Testis (tissue), 2 donors: Measurements from ENCODE around the gene PLRG1.

Experiments
- POLR2A ChIP-seq: fragments of 450-650 bp; IDR thresholded peaks from one replicate; pipeline ENCODE4 v1.6.1; 2017; ENCODE audit warnings: antibody characterized with exemption, mild to moderate bottlenecking, moderate library complexity
- TF ChIP-seq, protein P1 (sequence below), 3 experiments: fragments of 450-650 bp in 2 of 3; fragments of 200-600 bp in 1 of 3; sonication (generic) in 1 of 3; IDR thresholded peaks; one replicate each; pipeline ENCODE4 v1.5.1; 2016 to 2019; ENCODE audit warnings: antibody characterized with exemption in 3 of 3, mild to moderate bottlenecking in 2 of 3, moderate library complexity in 1 of 3

DNA sequence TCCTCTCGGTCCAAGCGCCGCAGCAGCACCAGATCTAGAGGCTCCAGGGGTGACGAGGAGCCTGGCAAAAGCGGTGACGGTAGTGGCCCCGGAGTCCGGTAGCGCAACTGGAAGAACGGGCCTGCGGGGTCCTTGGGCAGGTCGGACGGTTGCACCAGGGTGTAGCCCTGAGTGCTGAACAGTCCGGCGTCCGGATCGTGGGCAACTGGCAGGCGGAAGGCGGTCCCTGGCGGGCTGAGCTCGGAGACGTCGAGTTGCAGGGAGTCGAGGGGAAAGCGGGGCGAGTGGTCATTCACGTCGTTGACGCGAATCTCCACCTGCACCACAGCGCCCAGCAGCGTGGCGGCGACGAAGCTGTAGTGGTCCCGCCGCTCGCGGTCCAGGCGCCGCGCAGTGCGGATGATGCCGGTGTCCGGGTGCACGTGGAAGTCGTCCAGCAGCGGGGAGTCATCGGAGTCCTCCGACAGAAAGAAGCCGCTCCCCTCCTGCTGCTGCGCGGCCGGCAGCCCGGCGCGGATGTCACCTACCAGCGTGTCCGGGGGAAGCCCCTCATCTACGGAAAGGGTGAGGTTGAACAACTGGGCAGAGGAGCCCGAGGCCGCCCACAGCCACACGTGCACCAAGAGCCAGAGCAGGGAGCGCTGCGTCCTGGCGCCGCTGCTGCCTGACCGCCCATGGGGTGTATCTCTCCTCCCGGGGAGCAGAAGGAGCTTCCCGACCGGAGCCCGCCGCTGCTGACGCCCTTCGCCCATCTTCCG is 59.4 kb downstream of the PLRG1 start:
- TF ChIP-seq, protein P1, sequence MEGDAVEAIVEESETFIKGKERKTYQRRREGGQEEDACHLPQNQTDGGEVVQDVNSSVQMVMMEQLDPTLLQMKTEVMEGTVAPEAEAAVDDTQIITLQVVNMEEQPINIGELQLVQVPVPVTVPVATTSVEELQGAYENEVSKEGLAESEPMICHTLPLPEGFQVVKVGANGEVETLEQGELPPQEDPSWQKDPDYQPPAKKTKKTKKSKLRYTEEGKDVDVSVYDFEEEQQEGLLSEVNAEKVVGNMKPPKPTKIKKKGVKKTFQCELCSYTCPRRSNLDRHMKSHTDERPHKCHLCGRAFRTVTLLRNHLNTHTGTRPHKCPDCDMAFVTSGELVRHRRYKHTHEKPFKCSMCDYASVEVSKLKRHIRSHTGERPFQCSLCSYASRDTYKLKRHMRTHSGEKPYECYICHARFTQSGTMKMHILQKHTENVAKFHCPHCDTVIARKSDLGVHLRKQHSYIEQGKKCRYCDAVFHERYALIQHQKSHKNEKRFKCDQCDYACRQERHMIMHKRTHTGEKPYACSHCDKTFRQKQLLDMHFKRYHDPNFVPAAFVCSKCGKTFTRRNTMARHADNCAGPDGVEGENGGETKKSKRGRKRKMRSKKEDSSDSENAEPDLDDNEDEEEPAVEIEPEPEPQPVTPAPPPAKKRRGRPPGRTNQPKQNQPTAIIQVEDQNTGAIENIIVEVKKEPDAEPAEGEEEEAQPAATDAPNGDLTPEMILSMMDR (IDR thresholded peaks at IDR 0.05) = no peak
- no peak for TF ChIP-seq POLR2A
